GM23338 (cell line): ENCODE measurements around the gene SLC2A6.

Experiments
- CTCF ChIP-seq, 2 experiments: fragments of 200-600 bp in 1 of 2; sonication (generic) in 1 of 2; conservative IDR thresholded peaks; 2 replicates each; pipeline versions ENCODE4 v1.5.1 to v1.6.1; 2016 to 2017; ENCODE audit warnings: antibody characterized with exemption in 2 of 2, low read depth in 2 of 2, mild to moderate bottlenecking in 2 of 2, moderate library complexity in 1 of 2
- EZH2 ChIP-seq: fragments of 200-600 bp; sonication (generic); IDR thresholded peaks from one replicate; pipeline ENCODE4 v1.8.0; 2017; ENCODE audit warnings: antibody characterized with exemption, mild to moderate bottlenecking, low read depth; ENCODE audit not compliant: unreplicated experiment
- EZH2phosphoT487 ChIP-seq: fragments of 200-600 bp; sonication (generic); IDR thresholded peaks from one replicate; pipeline ENCODE4 v1.8.1; 2018; ENCODE audit warnings: antibody characterized with exemption; ENCODE audit not compliant: unreplicated experiment
- JUNB ChIP-seq: IDR thresholded peaks from one replicate; pipeline ENCODE4 v1.6.1; 2016; ENCODE audit warnings: antibody characterized with exemption; ENCODE audit not compliant: unreplicated experiment
- POLR2AphosphoS5 ChIP-seq: IDR thresholded peaks from 2 replicates; pipeline ENCODE4 v1.6.1; 2016; ENCODE audit warnings: antibody characterized with exemption, low read depth

GRCh38 chr9:133514460-133515239, 35.8 kb upstream of the SLC2A6 start:
- no peak for TF ChIP-seq EZH2
- no peak for TF ChIP-seq EZH2phosphoT487
- TF ChIP-seq POLR2AphosphoS5 = no peak
- no peak for TF ChIP-seq JUNB
- no peak for TF ChIP-seq CTCF (conservative IDR thresholded peaks at IDR 0.05; ENCODE audit: low read depth in 2 of 2)
